AG09309 (cell line): ENCODE measurements around the gene PLEKHA4.

Source experiments
- DNase-seq: peaks from one replicate; pipeline ENCODE4 v3.0.0-alpha.2; 2010; ENCODE audit warnings: low read depth
- H3K4me3 ChIP-seq: 2 replicates; pipeline ENCODE4 v1.5.1; 2011; ENCODE audit warnings: mild to moderate bottlenecking, low read depth, low read length, moderate library complexity; ENCODE audit not compliant: control insufficient read depth
- TF ChIP-seq, protein P1 (sequence below): IDR thresholded peaks from 2 replicates; pipeline ENCODE4 v1.5.1; 2011; ENCODE audit warnings: mild to moderate bottlenecking, low read depth, low read length, inconsistent platforms; ENCODE audit not compliant: insufficient read depth, control insufficient read depth; ENCODE audit errors: missing control alignments

The PLEKHA4 gene

DNA sequence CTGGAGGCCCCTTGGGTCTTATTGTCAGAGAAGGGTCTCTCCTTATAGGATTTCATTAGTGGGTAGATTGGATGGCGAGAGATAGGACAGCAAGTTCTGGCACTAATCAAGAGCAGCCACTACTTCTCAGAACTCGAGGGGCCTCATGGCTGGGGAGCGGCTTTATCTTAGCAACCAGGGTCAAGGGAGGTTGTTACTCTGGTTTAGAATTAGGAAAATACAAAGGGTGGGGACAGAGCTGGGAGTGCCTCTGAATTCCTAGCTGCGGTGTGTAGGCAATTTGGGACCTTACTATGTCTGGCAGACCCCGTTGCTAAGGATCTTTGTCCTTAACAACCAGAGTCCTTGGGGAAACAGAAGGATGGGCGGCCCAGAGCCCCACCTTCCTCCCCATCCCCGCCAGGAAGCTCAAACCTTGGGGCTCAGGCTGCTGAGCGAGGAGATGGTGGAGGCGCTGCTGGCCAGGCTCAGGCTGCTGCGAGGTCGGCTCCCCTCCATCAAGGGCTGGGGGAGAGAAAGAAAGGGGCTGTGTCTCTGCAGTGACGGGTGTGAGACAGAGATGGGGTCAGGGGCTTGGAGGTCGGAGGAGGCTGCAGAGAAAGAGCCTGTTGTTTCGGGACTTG lies 1.2 kb downstream of the PLEKHA4 start:
- TF ChIP-seq, protein P1, sequence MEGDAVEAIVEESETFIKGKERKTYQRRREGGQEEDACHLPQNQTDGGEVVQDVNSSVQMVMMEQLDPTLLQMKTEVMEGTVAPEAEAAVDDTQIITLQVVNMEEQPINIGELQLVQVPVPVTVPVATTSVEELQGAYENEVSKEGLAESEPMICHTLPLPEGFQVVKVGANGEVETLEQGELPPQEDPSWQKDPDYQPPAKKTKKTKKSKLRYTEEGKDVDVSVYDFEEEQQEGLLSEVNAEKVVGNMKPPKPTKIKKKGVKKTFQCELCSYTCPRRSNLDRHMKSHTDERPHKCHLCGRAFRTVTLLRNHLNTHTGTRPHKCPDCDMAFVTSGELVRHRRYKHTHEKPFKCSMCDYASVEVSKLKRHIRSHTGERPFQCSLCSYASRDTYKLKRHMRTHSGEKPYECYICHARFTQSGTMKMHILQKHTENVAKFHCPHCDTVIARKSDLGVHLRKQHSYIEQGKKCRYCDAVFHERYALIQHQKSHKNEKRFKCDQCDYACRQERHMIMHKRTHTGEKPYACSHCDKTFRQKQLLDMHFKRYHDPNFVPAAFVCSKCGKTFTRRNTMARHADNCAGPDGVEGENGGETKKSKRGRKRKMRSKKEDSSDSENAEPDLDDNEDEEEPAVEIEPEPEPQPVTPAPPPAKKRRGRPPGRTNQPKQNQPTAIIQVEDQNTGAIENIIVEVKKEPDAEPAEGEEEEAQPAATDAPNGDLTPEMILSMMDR, result no peak
- DNase-seq, result no peak

DNA sequence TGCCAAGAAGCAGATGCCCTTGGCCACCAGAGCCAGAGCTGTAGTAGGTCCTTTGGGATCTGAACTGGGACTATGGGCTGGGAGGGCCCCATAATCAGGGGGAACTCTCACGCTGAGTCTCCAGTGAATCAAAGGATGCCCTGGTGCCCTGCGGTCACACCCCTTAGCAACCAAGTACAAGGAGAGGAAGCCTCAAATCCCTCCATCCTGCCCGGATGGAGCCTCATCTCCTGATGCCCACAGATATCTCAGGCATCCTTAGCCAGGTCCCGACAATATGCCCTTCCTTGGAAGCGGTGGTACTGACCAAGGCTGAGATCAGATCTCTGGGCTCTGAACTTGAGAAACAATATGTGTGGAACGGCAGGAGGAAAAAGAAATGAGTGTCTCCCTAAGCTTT lies 1.7 kb downstream of the PLEKHA4 start:
- no peak for DNase-seq
- TF ChIP-seq, protein P1, result no peak
- H3K4me3 ChIP-seq, result no peak overlapping the region

More for the DNA sequence above, 1.2 kb downstream of the PLEKHA4 start:
- H3K4me3 ChIP-seq, result peak overlapping the region; percentile 52

DNA sequence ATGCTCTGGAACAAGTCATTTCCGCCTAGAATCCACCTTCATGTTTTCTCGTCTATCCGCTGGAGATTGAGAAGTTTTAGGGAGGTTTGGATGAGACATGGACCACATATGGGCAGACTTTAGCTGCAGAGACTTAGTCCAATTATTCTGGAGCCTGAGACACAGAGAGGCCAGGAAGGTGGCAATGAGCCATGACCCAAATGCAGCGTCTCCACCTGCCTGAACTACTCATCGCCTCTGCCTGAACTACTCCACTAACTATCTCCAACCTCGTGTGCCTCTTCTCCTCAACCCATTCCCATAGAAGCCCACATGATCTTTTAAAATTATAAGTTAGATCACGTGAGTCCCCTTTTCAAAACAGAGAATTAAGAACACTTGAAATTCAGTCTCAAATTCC lies 5.6 kb downstream of the PLEKHA4 start:
- H3K4me3 ChIP-seq, result no peak overlapping the region
- TF ChIP-seq, protein P1, result no peak
- DNase-seq, result no peak

DNA sequence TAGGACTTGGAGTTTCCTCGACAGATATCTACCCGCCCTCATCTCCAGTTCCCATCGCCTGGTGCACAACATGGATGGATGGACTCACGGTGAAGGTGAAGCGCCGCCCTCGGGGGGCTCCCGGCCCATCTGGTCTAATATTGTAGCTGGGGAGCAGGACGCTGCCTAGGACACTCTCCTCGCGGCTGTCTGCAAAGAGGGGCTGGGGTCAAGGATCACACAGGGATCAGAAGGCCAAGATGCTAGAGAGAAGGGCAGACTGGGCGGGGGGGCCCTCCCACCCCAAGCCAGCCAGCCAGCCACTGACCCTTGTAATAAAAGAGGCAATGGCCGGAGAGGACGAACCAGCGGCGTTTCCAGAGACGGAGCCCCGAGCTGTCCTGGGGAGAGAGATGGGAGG lies 7.1 kb downstream of the PLEKHA4 start:
- TF ChIP-seq, protein P1, result no peak
- no peak for DNase-seq
- no peak overlapping the region for H3K4me3 ChIP-seq

DNA sequence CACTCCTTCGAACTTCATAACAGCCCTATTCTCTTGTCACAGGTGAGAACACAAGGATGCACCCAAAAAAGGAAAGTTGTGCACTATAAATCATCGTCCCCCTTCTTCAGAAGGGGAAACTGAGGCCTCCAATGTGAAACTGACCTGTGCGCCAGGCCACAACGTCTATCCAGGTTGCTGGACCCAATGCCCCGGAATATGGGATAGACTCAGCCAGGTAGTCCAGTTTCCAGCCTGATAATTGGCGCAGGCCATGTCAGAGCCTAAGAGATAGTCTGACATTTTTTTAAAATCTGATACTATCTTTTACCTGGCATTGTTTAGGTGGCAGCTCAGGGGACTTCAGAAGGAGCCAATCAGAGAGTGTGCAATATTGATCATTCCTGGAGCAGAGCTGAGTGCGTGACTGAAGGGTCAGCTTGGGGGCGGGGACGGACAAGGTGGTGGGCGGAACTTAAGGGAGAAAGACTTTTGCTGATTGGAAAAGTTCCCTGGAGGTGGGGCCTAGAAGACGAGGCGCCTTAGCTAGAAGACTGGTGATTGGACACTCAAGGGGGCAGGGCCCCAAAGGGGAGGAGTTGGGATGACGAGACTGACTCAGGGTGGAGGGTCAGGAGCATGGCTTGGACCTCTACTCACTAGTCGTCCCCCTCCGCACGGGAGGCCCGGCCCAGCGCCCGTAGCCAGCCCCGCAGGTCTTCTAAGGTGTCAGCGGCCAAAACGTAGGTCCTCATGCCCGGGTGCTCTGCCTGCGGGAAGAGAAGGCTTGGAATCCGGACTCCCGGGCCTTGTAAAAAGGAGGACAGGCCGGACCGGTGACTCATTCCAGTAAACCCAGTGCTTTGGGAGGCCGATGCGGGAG lies 8.5 kb downstream of the PLEKHA4 start:
- H3K4me3 ChIP-seq, result no peak overlapping the region
- TF ChIP-seq, protein P1, result no peak
- DNase-seq, result no peak

DNA sequence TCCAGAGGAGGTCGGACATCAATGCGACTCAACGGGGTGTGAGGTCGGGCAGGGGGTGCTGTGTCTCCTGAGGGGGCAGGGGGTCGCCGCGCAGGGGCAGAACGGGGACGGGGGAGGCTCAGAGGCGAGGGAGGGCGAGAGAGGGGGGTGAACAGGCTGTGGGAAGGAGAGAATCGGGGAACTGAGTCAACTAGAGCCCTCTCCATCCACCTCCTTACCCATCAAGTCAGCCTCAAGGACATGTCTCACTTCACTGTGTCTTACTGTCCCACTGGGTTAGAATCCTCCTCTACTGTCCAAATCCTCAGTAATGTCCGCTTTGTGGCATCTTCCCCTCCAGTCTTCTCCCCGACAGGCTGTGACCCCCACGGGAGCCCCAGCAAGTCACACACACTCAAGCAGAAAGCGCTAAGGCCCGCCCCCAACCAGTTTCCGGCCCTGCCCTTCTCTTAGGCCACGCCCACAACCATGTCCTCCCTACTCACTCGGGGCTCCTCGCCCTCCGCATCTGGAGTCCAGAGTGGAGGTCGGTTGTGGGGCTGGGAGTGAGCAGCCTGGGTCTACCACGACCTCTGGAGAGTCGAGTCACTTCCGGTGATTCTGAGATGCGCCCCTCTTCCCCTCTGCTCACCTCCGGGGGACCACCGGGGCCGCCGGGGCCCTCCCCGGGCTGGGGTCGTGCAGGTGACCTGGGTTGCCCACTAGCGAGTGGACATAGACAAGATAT lies 9.3 kb downstream of the PLEKHA4 start:
- H3K4me3 ChIP-seq, result no peak overlapping the region
- DNase-seq, result no peak
- TF ChIP-seq, protein P1, result no peak
